Right lobe of liver (tissue), 4 donors: ENCODE measurements around the gene GALNT10.

Source experiments
- CTCF ChIP-seq, 4 donors: fragments of 200-600 bp in 3 of 4; fragments of 450-650 bp in 1 of 4; IDR thresholded peaks; one replicate each; pipeline versions ENCODE4 v1.5.1 to v1.8.0; 2016 to 2022; ENCODE audit warnings: antibody characterized with exemption in 4 of 4, mild to moderate bottlenecking in 2 of 4
- POLR2A ChIP-seq: fragments of 450-650 bp; IDR thresholded peaks from one replicate; pipeline ENCODE4 v1.6.1; 2017; ENCODE audit warnings: antibody characterized with exemption, mild to moderate bottlenecking
- donor health status: DM: no; HTN: no; CAD: no.
- donor health status: DM: no; HTN: no; CAD: no.
- donor health status: DM: no; HTN: yes; CAD: no.

GRCh38 chr5:154344461-154344860 is 153.9 kb downstream of the GALNT10 start:
- TF ChIP-seq CTCF (IDR thresholded peaks at IDR 0.05) (no peak), POLR2A (no peak)
